GM18502 (cell line): ENCODE data around the gene TMEM214.
A peak's percentile ranks its signal among the peaks of the same experiment; 100 is the strongest.

Source experiments
- ATAC-seq: cut with Tn5 transposase; IDR thresholded peaks from one replicate; pipeline ENCODE4 v1.9.1; 2021; ENCODE audit warnings: mild to moderate bottlenecking; ENCODE audit not compliant: unreplicated experiment, poor library complexity

Gene TMEM214

GRCh38 chr2:27032495-27033252 is at the start of gene TMEM214:
Gene TMEM214 (plus strand): TSS chr2:27032965. CDS start chr2:27033016, 51 bp downstream.
- peak; percentile 92 for ATAC-seq

GRCh38 chr2:26983746-26984145 is 49.0 kb upstream of the TMEM214 start:
- ATAC-seq: no peak

GRCh38 chr2:26985807-26986206 is 47.0 kb upstream of the TMEM214 start:
- ATAC-seq: no peak

GRCh38 chr2:26986576-26986975 is 46.2 kb upstream of the TMEM214 start:
- ATAC-seq: no peak

- no peak for ATAC-seq
These were observed 44.5 kb upstream of the TMEM214 start for GRCh38 chr2:26988058-26988860.

- no peak for ATAC-seq
These were observed 43.6 kb upstream of the TMEM214 start for GRCh38 chr2:26989156-26989555.

GRCh38 chr2:26991717-26992116 is 41.0 kb upstream of the TMEM214 start:
- ATAC-seq: no peak

GRCh38 chr2:26993768-26994167 is 39.0 kb upstream of the TMEM214 start:
- no peak for ATAC-seq

GRCh38 chr2:26994983-26995382 is 37.8 kb upstream of the TMEM214 start:
- ATAC-seq: no peak

- ATAC-seq: no peak
These were observed 35.4 kb upstream of the TMEM214 start for GRCh38 chr2:26997394-26997793.

- no peak for ATAC-seq
These were observed 34.4 kb upstream of the TMEM214 start for GRCh38 chr2:26998323-26998722.

GRCh38 chr2:27000228-27000627 is 32.5 kb upstream of the TMEM214 start:
- no peak for ATAC-seq

GRCh38 chr2:27000995-27001394 is 31.8 kb upstream of the TMEM214 start:
- ATAC-seq: no peak

GRCh38 chr2:27001950-27002349 is 30.8 kb upstream of the TMEM214 start:
- no peak for ATAC-seq

GRCh38 chr2:27003007-27003406 is 29.8 kb upstream of the TMEM214 start:
- no peak for ATAC-seq

- ATAC-seq: no peak
These were observed 28.9 kb upstream of the TMEM214 start for GRCh38 chr2:27003857-27004256.

- no peak for ATAC-seq
These were observed 26.0 kb upstream of the TMEM214 start for GRCh38 chr2:27006602-27007415.

GRCh38 chr2:27007416-27008374 is 25.1 kb upstream of the TMEM214 start:
- ATAC-seq: no peak

GRCh38 chr2:27008678-27009077 is 24.1 kb upstream of the TMEM214 start:
- ATAC-seq: no peak

GRCh38 chr2:27009083-27009482 is 23.7 kb upstream of the TMEM214 start:
- no peak for ATAC-seq
